Neural cell (in vitro differentiated cells): ENCODE measurements around the gene VCX. TPM values are rescaled to one million over a fixed set of nuclear protein-coding genes. Genes with fewer than 3 reads are reported as not detected.
"Not testable (repeated sequence)": the region's sequence is repeated elsewhere in the genome, so short reads cannot be mapped to it uniquely, and the experiment has no call there.

Experiments used
- H2AFZ ChIP-seq: fragments of 200-600, 300-800 bp; sonication (generic), shearing (Covaris generic); 2 replicates; pipeline ENCODE4 v1.6.0; 2014; ENCODE audit warnings: low read depth, mild to moderate bottlenecking, antibody characterized with exemption, low read length, moderate library complexity
- H3F3A ChIP-seq: fragments of 200-600 bp; shearing (Covaris generic); 2 replicates; pipeline ENCODE4 v1.6.1; 2016; ENCODE audit warnings: mild to moderate bottlenecking, moderate library complexity, mixed read lengths, antibody characterized with exemption, low read length; ENCODE audit not compliant: insufficient read depth, poor library complexity, severe bottlenecking
- H3K27ac ChIP-seq: fragments of 200-600, 300-800 bp; sonication (generic), shearing (Covaris generic); 2 replicates; pipeline ENCODE4 v1.5.1; 2014; ENCODE audit warnings: mild to moderate bottlenecking, low read length, moderate library complexity
- H3K27me3 ChIP-seq: fragments of 300-800, 200-600 bp; sonication (generic), shearing (Covaris generic); 2 replicates; pipeline ENCODE4 v1.6.0; 2014; ENCODE audit warnings: mild to moderate bottlenecking, low read depth, low read length, moderate library complexity; ENCODE audit not compliant: insufficient read depth
- H3K36me3 ChIP-seq: fragments of 300-800, 200-600 bp; sonication (generic), shearing (Covaris generic); 2 replicates; pipeline ENCODE4 v1.5.1; 2014; ENCODE audit warnings: mild to moderate bottlenecking, antibody characterized with exemption, low read length, moderate library complexity; ENCODE audit not compliant: insufficient read depth
- H3K4me2 ChIP-seq: fragments of 300-800, 200-600 bp; sonication (generic), shearing (Covaris generic); 2 replicates; pipeline ENCODE4 v1.6.0; 2014; ENCODE audit warnings: mild to moderate bottlenecking, low read length
- H3K4me3 ChIP-seq: fragments of 300-800, 200-600 bp; sonication (generic), shearing (Covaris generic); 2 replicates; pipeline ENCODE4 v1.5.1; 2014; ENCODE audit warnings: mild to moderate bottlenecking, low read length, moderate library complexity
- H3K79me2 ChIP-seq: fragments of 200-600 bp; shearing (Covaris generic); replicated peaks from 2 replicates; pipeline ENCODE4 v1.6.0; 2014; ENCODE audit warnings: mild to moderate bottlenecking, low read length, moderate library complexity; ENCODE audit not compliant: insufficient read depth
- H3K9ac ChIP-seq: fragments of 300-800, 200-600 bp; sonication (generic), shearing (Covaris generic); 2 replicates; pipeline ENCODE4 v1.6.1; 2016; ENCODE audit warnings: mild to moderate bottlenecking, low read length, mixed read lengths
- H3K9me2 ChIP-seq: fragments of 200-600 bp; shearing (Covaris generic); 2 replicates; pipeline ENCODE4 v1.6.1; 2016; ENCODE audit warnings: mild to moderate bottlenecking, low read length, mixed read lengths; ENCODE audit not compliant: insufficient read depth
- H3K9me3 ChIP-seq: fragments of 200-600, 300-800 bp; sonication (generic), shearing (Covaris generic); 2 replicates; pipeline ENCODE4 v1.6.1; 2016; ENCODE audit warnings: mild to moderate bottlenecking, mixed run types, low read length, moderate library complexity, mixed read lengths
- H4K20me1 ChIP-seq: fragments of 200-600 bp; shearing (Covaris generic); 2 replicates; pipeline ENCODE4 v1.6.1; 2016; ENCODE audit warnings: mild to moderate bottlenecking, mixed run types; ENCODE audit not compliant: insufficient read depth
- CTCF ChIP-seq: fragments of 450-650 bp; IDR thresholded peaks from 2 replicates; pipeline ENCODE4 v1.5.1; 2014; ENCODE audit warnings: antibody characterized with exemption, mild to moderate bottlenecking, moderate library complexity; ENCODE audit not compliant: poor library complexity, severe bottlenecking
- EP300 ChIP-seq: fragments of 450-650 bp; conservative IDR thresholded peaks from 2 replicates; pipeline ENCODE4 v1.6.1; 2014; ENCODE audit warnings: antibody characterized with exemption, mild to moderate bottlenecking, moderate library complexity; ENCODE audit not compliant: poor library complexity, severe bottlenecking
- EZH2 ChIP-seq: fragments of 200-600, 300-800 bp; shearing (Covaris generic), sonication (generic); IDR thresholded peaks from 2 replicates; pipeline ENCODE4 v1.6.1; 2014; ENCODE audit warnings: antibody characterized with exemption, low read length, borderline replicate concordance, mild to moderate bottlenecking; ENCODE audit not compliant: insufficient read depth, poor library complexity, severe bottlenecking
- MXI1 ChIP-seq: fragments of 450-650 bp; conservative IDR thresholded peaks from 2 replicates; pipeline ENCODE4 v1.6.1; 2014; ENCODE audit warnings: antibody characterized with exemption, mild to moderate bottlenecking; ENCODE audit not compliant: poor library complexity, severe bottlenecking
- POLR2AphosphoS5 ChIP-seq: IDR thresholded peaks from 2 replicates; pipeline ENCODE4 v1.6.1; 2012
- RAD21 ChIP-seq: fragments of 450-650 bp; conservative IDR thresholded peaks from 2 replicates; pipeline ENCODE4 v1.6.1; 2014; ENCODE audit warnings: antibody characterized with exemption, mild to moderate bottlenecking, moderate library complexity
- REST ChIP-seq: IDR thresholded peaks from 2 replicates; pipeline ENCODE4 v1.6.1; 2012; ENCODE audit warnings: borderline replicate concordance
- SMC3 ChIP-seq: fragments of 450-650 bp; conservative IDR thresholded peaks from 2 replicates; pipeline ENCODE4 v1.6.1; 2014; ENCODE audit warnings: antibody characterized with exemption, mild to moderate bottlenecking, moderate library complexity; ENCODE audit not compliant: poor library complexity
- TAF1 ChIP-seq: IDR thresholded peaks from 2 replicates; pipeline ENCODE4 v1.6.1; 2012; ENCODE audit warnings: low read depth
- polyA minus RNA-seq: library from RNA; depleted of rRNA, polyadenylated mRNA; stranded (reverse); fragments of >200 nt; gene quantifications from 2 replicates; pipeline ENCODE4 v1.2.3, GENCODE V29; 2014
- polyA plus RNA-seq: library from polyadenylated mRNA; depleted of rRNA; stranded (reverse); fragments of >200 nt; gene quantifications from 2 replicates; pipeline ENCODE4 v1.2.3, GENCODE V29; 2014

Gene VCX
- not detected in 2 replicates for polyA plus RNA-seq
- polyA minus RNA-seq = not detected in 2 replicates

- H3K79me2 ChIP-seq, H3K27ac ChIP-seq, H4K20me1 ChIP-seq, H2AFZ ChIP-seq, H3K9me3 ChIP-seq, H3K4me2 ChIP-seq, H3K9ac ChIP-seq, H3K4me3 ChIP-seq, H3K36me3 ChIP-seq, H3K27me3 ChIP-seq, H3K9me2 ChIP-seq, H3F3A ChIP-seq: not testable (repeated sequence)
Measured at GRCh38 chrX:7842871-7843270, at the start of gene VCX. VCX (plus strand) TSS chrX:7843171; CDS start chrX:7843204, 33 bp downstream.

- no peak overlapping the region for H3K4me3 ChIP-seq
- no peak overlapping the region for H3K4me2 ChIP-seq
- TF ChIP-seq EP300 (no peak), POLR2AphosphoS5 (no peak)
- no peaks in the 10 kb centered on the region for H3K36me3 ChIP-seq
- no peaks in the 10 kb centered on the region for H3K9me2 ChIP-seq
- H3K27me3 ChIP-seq = no peaks in the 10 kb centered on the region
- H3F3A ChIP-seq = no peaks in the 10 kb centered on the region
- no peak overlapping the region for H2AFZ ChIP-seq
- H3K9ac ChIP-seq = no peak overlapping the region
- H3K79me2 ChIP-seq = no peaks in the 10 kb centered on the region
- H3K27ac ChIP-seq = no peak overlapping the region
- no peaks in the 10 kb centered on the region for H4K20me1 ChIP-seq
- no peaks in the 10 kb centered on the region for H3K9me3 ChIP-seq
Measured at GRCh38 chrX:7798327-7798726, 44.6 kb upstream of the VCX start.

GRCh38 chrX:7801711-7802110, 41.3 kb upstream of the VCX start:
- H3K9me3 ChIP-seq = no peaks in the 10 kb centered on the region
- no peaks in the 10 kb centered on the region for H3K36me3 ChIP-seq
- no peak overlapping the region for H3K4me3 ChIP-seq
- H3K9me2 ChIP-seq = no peaks in the 10 kb centered on the region
- H3K9ac ChIP-seq = no peak overlapping the region
- TF ChIP-seq POLR2AphosphoS5 (no peak), EZH2 (no peak)
- no peaks in the 10 kb centered on the region for H3F3A ChIP-seq
- no peak overlapping the region for H3K27ac ChIP-seq
- no peak overlapping the region for H2AFZ ChIP-seq
- H3K4me2 ChIP-seq = no peak overlapping the region
- no peaks in the 10 kb centered on the region for H3K27me3 ChIP-seq
- no peaks in the 10 kb centered on the region for H3K79me2 ChIP-seq
- no peaks in the 10 kb centered on the region for H4K20me1 ChIP-seq

GRCh38 chrX:7815166-7815805, 27.7 kb upstream of the VCX start:
- TF ChIP-seq RAD21 (no peak), MXI1 (no peak), TAF1 (no peak), EP300 (no peak), POLR2AphosphoS5 (no peak), CTCF (no peak), REST (no peak), SMC3 (no peak)
- no peak overlapping the region for H3K9ac ChIP-seq
- H3K9me2 ChIP-seq = no peaks in the 10 kb centered on the region
- H3K4me3 ChIP-seq = no peak overlapping the region
- no peaks in the 10 kb centered on the region for H3K36me3 ChIP-seq
- H3K27ac ChIP-seq = no peak overlapping the region
- no peaks in the 10 kb centered on the region for H3K27me3 ChIP-seq
- no peaks in the 10 kb centered on the region for H3K79me2 ChIP-seq
- no peak overlapping the region for H2AFZ ChIP-seq
- no peak overlapping the region for H3K4me2 ChIP-seq
- H3K9me3 ChIP-seq = no peaks in the 10 kb centered on the region
- no peaks in the 10 kb centered on the region for H3F3A ChIP-seq
- no peaks in the 10 kb centered on the region for H4K20me1 ChIP-seq
